GM06990 (cell line): ENCODE measurements around the gene TMEM117.

ENCODE experiments used
- DNase-seq: peaks from one replicate; pipeline ENCODE4 v3.0.0-alpha.2; 2011; ENCODE audit not compliant: insufficient read length; ENCODE audit errors: extremely low read depth
- H3K27me3 ChIP-seq: replicated peaks from 2 replicates; pipeline ENCODE4 v1.6.0; 2011; ENCODE audit warnings: low read length; ENCODE audit not compliant: control insufficient read depth, insufficient read depth
- H3K36me3 ChIP-seq: 2 replicates; pipeline ENCODE4 v1.5.1; 2011; ENCODE audit warnings: low read length; ENCODE audit not compliant: control insufficient read depth, insufficient read depth
- H3K4me3 ChIP-seq: replicated peaks from 2 replicates; pipeline ENCODE4 v1.5.1; 2011; ENCODE audit warnings: low read depth, mild to moderate bottlenecking, control low read depth, low read length
- CTCF ChIP-seq: IDR thresholded peaks from 2 replicates; pipeline ENCODE4 v1.5.1; 2011; ENCODE audit warnings: low read length, control low read depth, mild to moderate bottlenecking, inconsistent platforms; ENCODE audit not compliant: insufficient read depth, poor library complexity, severe bottlenecking

The TMEM117 gene

GRCh38 chr12:44367916-44368315 lies 532.0 kb downstream of the TMEM117 start:
- Histone ChIP-seq H3K27me3 (no peaks in the 10 kb centered on the region), H3K4me3 (no peak overlapping the region), H3K36me3 (no peaks in the 10 kb centered on the region)
- DNase-seq: no peak
- no peak for TF ChIP-seq CTCF

DNA sequence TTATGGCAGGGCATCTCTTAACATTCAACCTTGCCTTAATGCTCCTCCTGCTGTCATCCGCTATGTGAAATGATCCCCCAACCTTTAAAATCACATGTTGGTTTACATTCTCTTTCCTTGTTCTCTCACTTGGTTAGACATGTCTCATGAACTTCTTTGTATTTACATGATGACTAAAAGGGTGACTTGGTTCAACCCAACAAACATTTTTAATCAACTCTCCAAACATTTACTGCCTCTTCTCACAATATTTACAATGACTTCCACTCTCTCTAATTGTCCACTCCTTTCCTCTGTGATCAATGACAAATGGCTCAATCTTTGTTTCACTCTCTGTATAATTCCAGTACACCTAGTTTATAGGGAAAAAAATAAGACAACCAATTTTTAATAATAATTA lies 534.1 kb downstream of the TMEM117 start:
- TF ChIP-seq CTCF: no peak
- no peak overlapping the region for H3K4me3 ChIP-seq
- no peaks in the 10 kb centered on the region for H3K36me3 ChIP-seq
- H3K27me3 ChIP-seq: no peaks in the 10 kb centered on the region
- no peak for DNase-seq

- Histone ChIP-seq H3K4me3 (no peak overlapping the region), H3K36me3 (no peaks in the 10 kb centered on the region), H3K27me3 (no peaks in the 10 kb centered on the region)
- no peak for TF ChIP-seq CTCF
- no peak for DNase-seq
Measured at GRCh38 chr12:44370982-44371381, 535.1 kb downstream of the TMEM117 start.

DNA sequence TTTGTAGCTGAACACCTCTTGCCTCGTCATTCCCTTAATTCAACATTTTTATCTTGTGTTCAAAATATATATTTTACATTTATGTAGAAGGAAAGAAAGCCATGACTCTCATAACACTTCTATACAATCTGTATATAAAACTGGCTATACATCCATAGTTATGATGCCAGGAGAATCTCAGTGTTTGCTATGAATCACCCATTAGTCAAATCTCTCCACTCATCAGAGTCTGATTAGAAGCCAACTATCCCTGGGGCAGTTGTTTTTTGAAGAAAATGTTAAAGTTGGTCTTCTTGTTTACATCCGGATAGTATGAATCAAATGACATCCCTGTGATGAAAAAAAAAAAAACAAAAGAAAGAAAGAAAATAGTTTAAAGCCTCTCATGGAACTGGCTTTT lies 536.4 kb downstream of the TMEM117 start:
- TF ChIP-seq CTCF: no peak
- Histone ChIP-seq H3K4me3 (no peak overlapping the region), H3K36me3 (no peaks in the 10 kb centered on the region), H3K27me3 (no peaks in the 10 kb centered on the region)
- no peak for DNase-seq

DNA sequence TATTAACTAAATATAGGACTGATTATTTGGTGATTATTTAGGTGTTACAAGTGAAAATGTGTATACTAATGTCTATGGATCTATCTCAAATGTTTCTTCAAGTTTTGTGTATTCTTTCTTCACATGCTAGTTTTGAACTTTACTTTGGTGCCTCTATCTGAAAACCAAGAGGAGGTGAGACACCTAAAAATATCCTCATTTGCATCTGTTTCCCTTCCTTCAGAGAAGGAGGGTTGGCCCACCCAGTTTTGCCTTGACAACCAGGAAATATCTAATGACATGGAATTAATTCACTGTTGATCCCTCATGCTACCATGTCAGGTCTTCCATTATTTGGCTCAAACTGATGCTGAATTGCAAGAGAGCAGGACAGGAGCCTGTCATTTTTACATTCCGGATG lies 539.8 kb downstream of the TMEM117 start:
- DNase-seq: no peak

More for the DNA sequence above, 539.8 kb downstream of the TMEM117 start:
- Histone ChIP-seq H3K36me3 (no peaks in the 10 kb centered on the region), H3K27me3 (no peaks in the 10 kb centered on the region), H3K4me3 (no peak overlapping the region)
- TF ChIP-seq CTCF: no peak
